Brain microvascular endothelial cell (primary cell): ENCODE data around the gene AMPH.

Experiments
- DNase-seq: peaks from one replicate; pipeline ENCODE4 v3.0.0-alpha.2; 2020
- H3K27ac ChIP-seq: fragments of 250-450 bp; sonication (Bioruptor Pico); 2 replicates; pipeline ENCODE4 v1.5.1; 2020; ENCODE audit warnings: mild to moderate bottlenecking, moderate library complexity
- H3K27me3 ChIP-seq: fragments of 250-450 bp; sonication (Bioruptor Pico); replicated peaks from 2 replicates; pipeline ENCODE4 v1.5.1; 2020; ENCODE audit warnings: mild to moderate bottlenecking
- H3K36me3 ChIP-seq: fragments of 250-450 bp; sonication (Bioruptor Pico); replicated peaks from 2 replicates; pipeline ENCODE4 v1.5.1; 2020; ENCODE audit warnings: mild to moderate bottlenecking
- H3K4me3 ChIP-seq: 2 replicates; pipeline ENCODE4 v1.5.1; 2011; ENCODE audit warnings: low read depth, mild to moderate bottlenecking, control low read depth, low read length, moderate library complexity
- CTCF ChIP-seq: IDR thresholded peaks from 2 replicates; pipeline ENCODE4 v1.5.1; 2011; ENCODE audit warnings: low read depth, mild to moderate bottlenecking, moderate library complexity, low read length, control low read depth, inconsistent platforms; ENCODE audit errors: missing control alignments
- in situ Hi-C: cut with HindIII; loops from 2 replicates; pipeline ENCODE4 v1.10.0; 2017; ENCODE audit warnings: low sequenced_read_pairs, low pct_ligation_motif_present

The AMPH gene

DNA sequence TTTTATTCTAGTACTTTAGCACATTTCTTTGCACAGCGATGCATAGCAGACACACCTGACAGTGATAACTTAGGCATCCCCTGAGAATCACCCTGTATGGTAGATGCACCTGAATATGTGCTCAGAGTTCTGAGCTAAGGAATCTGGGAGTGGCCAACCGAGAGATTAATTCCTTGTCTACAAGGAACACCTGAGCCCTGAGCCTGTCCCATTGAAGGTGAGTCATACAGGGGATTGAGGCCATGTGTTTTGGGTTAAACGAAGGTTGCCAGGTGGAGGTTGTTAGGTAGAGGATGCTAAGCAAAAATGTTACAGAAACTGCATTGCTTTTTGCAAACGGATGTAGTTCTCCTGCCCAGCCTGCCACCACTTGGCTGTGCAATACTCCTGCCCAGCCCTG lies 128.9 kb downstream of the AMPH start:
- no peaks in the 10 kb centered on the region for H3K27me3 ChIP-seq
- no peak for TF ChIP-seq CTCF
- no peak overlapping the region for H3K27ac ChIP-seq
- no peak for DNase-seq
- H3K4me3 ChIP-seq, result no peak overlapping the region
- in situ Hi-C loops, result no loop called here
- H3K36me3 ChIP-seq, result no peaks in the 10 kb centered on the region

DNA sequence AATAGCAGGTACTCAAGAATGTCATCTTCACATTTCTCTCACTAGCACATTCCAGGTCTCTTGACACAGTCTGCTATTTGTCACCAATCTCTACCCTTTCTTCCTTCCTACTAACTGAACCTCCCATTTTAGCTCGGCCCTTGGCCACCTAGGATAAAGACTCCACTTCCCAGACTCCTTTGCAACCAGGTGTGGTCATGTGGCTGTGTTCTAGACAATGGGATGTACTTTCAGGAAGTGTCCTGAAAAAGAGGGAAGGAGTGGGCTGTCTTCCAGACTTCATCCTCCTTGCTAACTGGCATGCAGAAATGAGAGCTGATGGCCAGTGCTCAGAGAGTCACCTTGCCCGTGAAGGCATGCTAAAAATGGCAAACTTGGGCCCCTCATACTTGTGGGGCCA lies 139.2 kb downstream of the AMPH start:
- in situ Hi-C loops, result no loop called here
- TF ChIP-seq CTCF, result no peak
- H3K27me3 ChIP-seq, result no peaks in the 10 kb centered on the region

GRCh38 chr7:38482521-38482920 lies 148.7 kb downstream of the AMPH start:
- no peak for TF ChIP-seq CTCF
- in situ Hi-C loops, result no loop called here
- Histone ChIP-seq H3K4me3 (no peak overlapping the region), H3K27me3 (no peaks in the 10 kb centered on the region), H3K36me3 (no peaks in the 10 kb centered on the region), H3K27ac (no peak overlapping the region)
- DNase-seq, result no peak

More for the DNA sequence above, 139.2 kb downstream of the AMPH start:
- no peak for DNase-seq
- Histone ChIP-seq H3K4me3 (no peak overlapping the region), H3K36me3 (no peaks in the 10 kb centered on the region), H3K27ac (no peak overlapping the region)

DNA sequence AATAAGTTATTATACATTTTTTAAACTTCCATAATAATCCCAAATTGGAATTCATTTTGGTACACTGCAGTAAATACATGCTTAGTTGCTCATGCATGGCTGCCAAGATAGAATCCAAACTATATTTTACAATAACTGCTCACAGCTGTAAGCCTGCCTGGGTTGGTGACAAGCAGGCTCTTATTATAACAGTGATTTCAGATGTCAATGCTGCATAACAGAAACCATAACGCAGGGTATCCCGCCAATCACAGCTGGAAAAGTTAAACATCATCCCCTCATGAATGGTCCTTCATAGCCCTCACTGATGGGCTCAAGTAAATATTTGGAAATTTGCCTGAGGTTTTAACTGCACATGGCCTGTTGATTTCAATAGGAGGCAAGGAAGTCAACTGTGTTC lies 149.8 kb downstream of the AMPH start:
- DNase-seq, result no peak
- Histone ChIP-seq H3K4me3 (no peak overlapping the region), H3K27me3 (no peaks in the 10 kb centered on the region), H3K36me3 (no peaks in the 10 kb centered on the region), H3K27ac (no peak overlapping the region)
- TF ChIP-seq CTCF, result no peak
- in situ Hi-C loops, result no loop called here

DNA sequence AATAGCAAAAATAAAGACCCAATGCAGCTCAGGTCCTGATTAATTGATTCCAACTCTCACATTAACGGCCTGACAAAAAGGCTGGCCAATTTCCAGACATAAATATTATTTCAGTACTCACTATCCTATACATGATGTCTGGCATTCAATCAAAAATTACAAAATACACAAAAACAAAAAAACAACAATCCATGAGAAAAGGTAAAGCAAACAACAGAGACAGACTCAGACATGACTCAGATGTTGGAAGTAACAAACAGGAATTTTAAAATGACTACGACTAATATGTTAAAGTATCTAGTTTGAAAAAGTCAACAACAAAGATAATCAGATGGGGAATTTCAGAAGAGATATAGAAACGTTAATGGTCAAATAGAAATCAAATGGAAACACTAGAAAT lies 152.8 kb downstream of the AMPH start:
- Histone ChIP-seq H3K4me3 (no peak overlapping the region), H3K36me3 (no peaks in the 10 kb centered on the region), H3K27me3 (no peaks in the 10 kb centered on the region), H3K27ac (no peak overlapping the region)
- TF ChIP-seq CTCF, result no peak
- no peak for DNase-seq
- in situ Hi-C loops, result no loop called here

DNA sequence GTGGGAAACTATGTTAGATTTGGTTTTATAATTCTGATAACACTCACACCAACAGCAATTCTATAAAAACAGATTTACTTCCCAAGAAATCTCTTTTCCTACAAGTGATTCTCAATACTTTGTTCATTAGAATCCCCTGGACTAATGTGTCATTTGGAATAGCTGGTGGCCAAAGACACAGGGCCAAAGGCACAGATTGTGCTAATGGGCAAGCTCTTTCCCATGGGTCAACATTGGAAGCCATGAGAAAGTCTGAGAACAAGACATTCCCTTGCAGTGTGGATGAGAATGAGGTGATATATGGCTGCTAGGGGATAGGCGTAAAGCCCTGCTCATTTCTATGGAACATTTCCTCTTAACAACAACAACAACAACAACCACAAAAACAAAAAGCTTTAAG lies 153.8 kb downstream of the AMPH start:
- H3K36me3 ChIP-seq, result no peaks in the 10 kb centered on the region
- in situ Hi-C loops, result no loop called here
- no peak overlapping the region for H3K27ac ChIP-seq
- DNase-seq, result no peak
- H3K4me3 ChIP-seq, result no peak overlapping the region
- no peak for TF ChIP-seq CTCF
- H3K27me3 ChIP-seq, result no peaks in the 10 kb centered on the region
